Psoas muscle (tissue), 7 donors: ENCODE data around the gene LARP1B. TPM values are rescaled to one million over a fixed set of nuclear protein-coding genes. Genes with fewer than 3 reads are reported as not detected.

ENCODE experiments used
- polyA plus RNA-seq, 3 donors: library from polyadenylated mRNA; stranded (reverse); fragments of 200-250 nt; gene quantifications; one replicate each; pipeline ENCODE4 v1.2.3, GENCODE V29; 2013
- total RNA-seq, 4 donors: library from RNA; stranded (reverse); fragmentation: NEBNext Ultra II Directional in 2 of 4; extraction: Animal tissue kit (Norgen Biotek cat#: 25700) in 2 of 4; gene quantifications; one replicate each; pipeline versions ENCODE4 v1.2.1 to v1.2.4, GENCODE V29; 2021 to 2023
- donor health status: healthy with polysubstance abuse.
- donor health status: DM: no; HTN: no; CAD: no; lungs with moderate emphysema.
- donor health status: Bipolar disorder and iron deficiency.
- donor health status: healthy.
- donor health status: DM: no; HTN: no; CAD: no.
- donor health status: DM: no; HTN: no; CAD: no.
- donor health status: DM: yes; HTN: yes; CAD: no.

LARP1B gene
- total and polyA plus RNA-seq, 7 donors: 8.3 to 23.6 (median 16.6) TPM

Other genes with a start within 250 kb of the LARP1B start
- under 1 TPM in 3 of 4 donors, not detected in 1; 0.36 to 0.67 (median 0.42) TPM for gene PLK4, start 180.4 kb upstream of the LARP1B start, total RNA-seq
- gene PLK4, start 180.4 kb upstream of the LARP1B start, polyA plus RNA-seq: under 1 TPM; 0.14 to 0.65 (median 0.48) TPM
- gene MFSD8, start 96.1 kb upstream of the LARP1B start, total RNA-seq: 10 to 100 TPM in 1 of 4 donors, 1 to 10 TPM in 3; 6.0 to 10.9 (median 7.4) TPM
- 1 to 10 TPM; 3.7 to 6.5 (median 4.4) TPM for gene MFSD8, start 96.1 kb upstream of the LARP1B start, polyA plus RNA-seq
- gene ABHD18, start 95.9 kb upstream of the LARP1B start, total RNA-seq: 10 to 100 TPM in 3 of 4 donors, 1 to 10 TPM in 1; 7.4 to 21.4 (median 15.0) TPM
- 1 to 10 TPM; 4.5 to 8.8 (median 8.3) TPM for gene ABHD18, start 95.9 kb upstream of the LARP1B start, polyA plus RNA-seq
- 10 to 100 TPM; 27.7 to 43.2 (median 34.8) TPM for gene PGRMC2, start 226.5 kb downstream of the LARP1B start, total RNA-seq
- gene PGRMC2, start 226.5 kb downstream of the LARP1B start, polyA plus RNA-seq: 10 to 100 TPM; 21.9 to 42.9 (median 25.7) TPM